Cerebellar nuclear complex (tissue), 1 donor: ENCODE results near the gene TENT4B.

Source experiments
- DNase-seq, 2 experiments: peaks; one replicate each; lab custom pipeline; 2025; lab: John Stamatoyannopoulos, UW

The TENT4B gene

DNA sequence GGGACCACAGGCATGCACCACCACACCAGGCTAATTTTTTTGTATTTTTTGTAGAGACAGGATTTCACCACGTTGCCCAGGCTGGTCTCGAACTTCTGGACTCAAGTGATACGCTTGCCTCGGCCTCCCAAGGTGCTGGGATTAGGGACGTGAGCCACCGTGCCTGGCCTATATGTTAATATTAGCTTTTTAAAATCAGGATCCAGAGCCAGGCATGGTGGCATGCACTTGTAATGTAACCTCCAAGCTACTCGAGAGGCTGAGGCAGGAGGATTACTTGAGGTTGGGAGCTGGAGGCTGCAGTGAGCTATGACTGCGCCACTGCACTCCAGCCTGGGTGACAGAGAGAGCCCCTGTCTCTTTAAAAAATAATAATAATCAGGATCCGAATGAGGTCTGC lies 104.8 kb downstream of the TENT4B start:
- no peak for DNase-seq

DNA sequence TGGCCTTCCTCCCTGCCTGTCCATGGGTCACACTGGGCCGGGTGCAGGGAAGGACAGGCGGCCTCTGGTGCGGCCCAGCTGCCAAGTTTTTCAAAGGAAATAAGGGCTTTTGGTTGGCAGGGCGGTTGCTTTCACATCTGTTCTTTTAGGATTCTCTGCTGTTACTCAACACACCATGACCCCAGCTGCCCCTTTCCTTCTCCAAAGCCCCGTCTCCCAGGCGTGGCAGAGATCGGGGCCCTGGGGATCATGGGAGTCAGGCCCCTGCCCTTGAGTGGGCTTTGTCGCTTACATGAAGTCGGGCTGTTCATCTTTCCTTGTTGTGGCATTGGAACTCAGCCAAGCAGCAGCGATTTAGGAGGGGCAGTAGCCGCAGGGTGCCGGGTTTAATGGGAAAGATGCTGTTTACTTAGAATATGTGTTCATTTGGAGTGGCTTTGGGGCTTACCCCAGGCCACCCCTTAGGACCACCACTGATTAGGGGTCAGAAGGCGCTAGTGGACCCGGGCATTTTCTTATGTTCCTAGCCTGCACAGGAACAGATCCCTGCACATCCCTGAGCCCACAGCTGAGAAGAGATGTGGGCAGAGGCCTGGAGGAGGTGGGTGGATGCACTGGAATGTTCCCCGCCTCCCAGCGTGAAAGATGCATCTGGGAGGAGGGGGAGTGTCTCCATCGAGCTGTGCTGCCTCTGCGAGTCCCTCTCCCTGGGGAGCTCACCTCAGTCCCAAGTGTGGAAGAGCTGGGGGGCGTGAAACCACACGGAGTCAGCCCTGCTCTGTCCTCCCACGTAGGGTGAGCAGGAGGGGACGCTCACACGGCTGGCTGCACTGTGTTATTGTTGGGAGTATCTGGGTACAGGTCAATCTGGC lies 106.5 kb downstream of the TENT4B start:
- DNase-seq, result no peak

DNA sequence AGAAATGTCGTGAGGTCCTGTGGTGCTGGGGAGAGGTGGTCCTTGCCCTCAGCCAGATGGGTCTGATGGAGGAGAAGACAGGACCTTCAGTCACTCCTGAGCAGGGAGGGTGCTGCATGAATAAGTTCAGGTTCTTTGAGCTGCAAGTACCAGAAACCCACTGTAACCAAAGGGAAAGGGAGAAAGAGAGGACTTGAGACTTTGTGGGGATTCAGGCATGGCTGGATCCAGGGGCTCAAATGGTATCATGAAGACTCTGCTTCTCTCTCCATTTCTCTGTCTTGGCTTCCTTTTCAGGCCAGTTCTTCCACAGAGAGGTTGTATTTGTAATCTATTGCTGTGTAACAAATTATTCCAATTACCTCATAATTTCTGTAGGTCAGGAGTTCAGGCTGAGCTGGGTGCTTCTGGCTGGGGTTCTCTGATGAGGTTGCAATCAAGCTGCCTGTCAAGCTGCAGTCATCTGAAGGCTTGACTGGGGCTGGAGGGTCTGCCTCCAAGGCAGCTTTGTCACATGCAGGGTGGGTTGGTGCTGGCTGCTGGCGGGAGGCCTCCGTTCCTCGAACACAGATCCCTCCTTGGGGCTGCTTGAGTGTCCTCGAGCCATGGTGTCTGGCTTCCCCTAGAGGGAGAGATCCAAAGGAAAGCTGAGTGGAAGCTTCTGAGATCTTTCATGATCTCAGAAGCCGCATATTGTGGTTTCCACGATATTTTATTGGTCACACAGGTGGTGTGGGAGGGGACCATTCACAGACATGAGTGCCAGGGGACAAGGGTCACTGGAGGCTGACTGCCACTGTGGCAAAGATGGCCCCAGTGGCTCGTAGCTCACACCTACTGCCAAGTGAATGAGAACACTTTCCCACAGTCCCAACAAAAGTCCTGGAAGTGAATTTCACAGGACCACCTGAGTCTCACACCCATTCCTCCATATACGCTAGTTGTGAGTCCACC lies 107.4 kb downstream of the TENT4B start:
- no peak for DNase-seq

DNA sequence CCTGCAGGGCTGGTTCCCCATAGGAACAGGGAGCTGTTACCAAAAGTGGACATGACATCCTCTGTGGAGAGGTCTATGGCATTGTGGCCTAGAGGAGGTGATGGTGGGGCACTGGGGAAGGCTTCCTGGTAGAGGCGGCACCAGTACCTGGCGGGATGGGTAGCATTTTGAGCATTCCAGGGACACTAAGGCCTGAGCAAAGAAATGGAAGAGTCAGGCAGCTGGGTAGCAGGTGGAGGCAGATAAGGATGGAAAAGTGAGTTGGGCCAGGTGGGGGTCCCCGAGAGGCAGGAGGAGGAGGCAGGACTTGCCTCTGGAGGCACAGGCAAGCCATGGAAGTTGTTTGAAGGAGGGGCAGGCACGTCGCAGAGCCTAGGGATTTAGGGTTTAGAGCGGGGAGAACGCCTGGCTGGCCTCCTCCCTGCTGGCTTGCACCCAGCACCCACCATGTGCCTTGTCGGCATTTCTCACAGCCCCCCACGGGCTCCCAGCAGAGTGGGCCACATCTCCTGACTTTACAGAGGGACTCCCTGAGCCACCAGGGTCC lies 108.1 kb downstream of the TENT4B start:
- DNase-seq, result no peak

DNA sequence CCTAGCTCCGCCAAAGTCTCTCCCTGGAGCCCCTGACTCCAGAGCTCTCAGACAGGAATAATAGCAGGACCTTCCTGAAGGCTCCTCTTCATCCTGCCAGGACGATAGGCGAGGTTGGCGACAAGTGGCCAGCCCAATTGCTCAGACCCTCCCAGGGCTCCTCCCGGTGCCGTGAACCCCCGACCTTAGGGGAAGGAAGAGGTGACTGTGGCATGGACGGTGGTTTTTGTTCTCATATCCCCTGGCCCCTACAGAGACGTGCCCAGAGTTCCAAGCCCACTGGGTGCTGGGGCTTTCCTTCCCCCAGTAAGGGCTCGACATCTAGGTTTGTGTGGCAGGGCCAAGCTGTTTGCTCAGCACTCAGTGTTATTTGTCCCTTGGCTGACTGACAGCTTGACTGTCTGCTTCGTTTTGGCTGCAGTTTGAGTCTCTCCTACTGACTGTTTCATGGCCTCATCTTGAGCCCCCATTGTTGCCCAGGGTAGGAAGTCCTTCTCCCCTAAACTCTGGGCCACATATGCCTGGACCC lies 108.7 kb downstream of the TENT4B start:
- DNase-seq, result no peak

DNA sequence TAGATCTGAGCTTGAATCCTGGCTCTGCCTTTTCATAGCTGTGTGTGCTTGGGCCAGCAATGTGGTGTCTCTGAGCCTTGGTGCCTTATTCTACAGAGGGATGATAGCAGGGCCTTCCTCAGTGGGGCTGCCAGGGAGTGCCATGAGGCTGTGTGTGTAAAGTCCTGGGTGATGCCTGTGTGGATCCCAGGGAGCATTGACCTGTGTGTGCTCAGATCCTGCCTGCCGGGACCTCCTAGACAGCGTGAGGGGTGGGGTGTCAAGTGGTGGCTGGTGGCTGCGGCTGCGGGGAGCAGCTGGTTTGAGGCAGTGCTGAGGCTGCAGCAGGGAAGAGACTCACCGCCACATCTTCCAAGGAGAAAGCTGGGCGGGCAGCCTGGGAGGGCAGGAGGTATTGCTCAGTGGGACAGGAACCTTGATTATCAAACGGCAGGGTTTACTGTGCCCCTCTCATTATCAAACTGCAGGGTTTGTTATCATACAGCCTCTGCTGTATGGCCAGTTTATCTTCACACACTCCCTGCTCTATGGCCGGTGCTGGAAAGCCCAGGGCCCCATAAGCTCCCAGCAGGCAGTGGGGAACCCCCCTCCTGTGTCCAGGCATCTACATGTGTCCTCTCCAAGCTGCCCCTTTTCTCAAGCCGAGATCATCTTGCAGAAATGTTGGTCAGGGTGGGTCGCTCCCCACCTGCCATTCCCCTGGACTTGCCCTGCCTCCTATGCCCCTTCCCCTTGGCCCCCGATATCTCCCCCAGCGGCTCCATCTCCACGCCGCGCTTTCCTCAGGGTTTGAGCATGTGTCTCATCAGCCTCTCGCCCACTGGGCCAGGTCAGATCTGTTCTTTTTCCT lies 110.2 kb downstream of the TENT4B start:
- no peak for DNase-seq

DNA sequence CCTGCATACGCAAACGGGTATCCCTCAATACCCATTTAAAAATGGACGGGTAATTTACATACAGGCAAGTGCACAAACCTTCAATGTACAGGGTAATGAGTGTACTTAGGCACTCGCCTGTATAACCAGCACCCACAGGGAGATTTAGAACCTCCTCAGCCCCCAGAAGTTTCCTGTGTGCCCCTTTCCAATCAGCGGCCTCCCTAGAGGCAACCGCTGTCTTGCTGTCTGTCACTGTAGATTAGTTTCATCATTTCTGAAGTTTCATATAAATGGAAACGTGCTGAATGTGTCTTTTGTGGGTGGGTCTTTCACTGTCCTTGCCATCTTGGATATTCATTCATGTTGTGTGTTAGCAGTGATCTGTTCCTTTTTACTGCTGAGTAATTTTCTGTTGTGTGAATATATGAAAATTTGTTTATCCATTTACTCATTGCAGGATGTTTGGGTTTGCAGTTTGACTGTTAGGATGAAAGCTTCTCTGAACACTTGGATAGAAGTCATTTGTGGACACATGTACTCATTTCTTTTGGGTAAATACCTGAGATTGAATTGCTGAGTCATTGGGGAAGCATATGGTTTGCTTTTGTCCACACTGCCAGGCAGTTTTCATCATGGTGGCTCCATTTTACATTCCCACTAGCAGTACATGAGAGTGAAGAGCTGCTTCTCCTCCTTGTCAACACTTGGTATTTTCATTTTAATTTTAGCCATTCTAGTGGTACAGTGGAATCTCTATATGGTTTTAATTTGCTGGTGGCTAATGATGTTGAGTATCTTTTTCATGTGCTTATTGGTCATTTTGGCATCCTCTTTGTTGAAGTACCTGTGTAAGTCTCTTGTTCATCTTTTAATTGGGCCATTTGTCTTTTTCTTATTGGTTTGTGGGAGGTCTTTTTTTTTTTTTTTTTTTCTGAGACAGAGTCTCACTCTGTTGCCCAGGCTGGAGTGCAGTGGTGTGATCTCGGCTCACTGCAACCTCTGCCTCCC lies 111.1 kb downstream of the TENT4B start:
- DNase-seq, result no peak

DNA sequence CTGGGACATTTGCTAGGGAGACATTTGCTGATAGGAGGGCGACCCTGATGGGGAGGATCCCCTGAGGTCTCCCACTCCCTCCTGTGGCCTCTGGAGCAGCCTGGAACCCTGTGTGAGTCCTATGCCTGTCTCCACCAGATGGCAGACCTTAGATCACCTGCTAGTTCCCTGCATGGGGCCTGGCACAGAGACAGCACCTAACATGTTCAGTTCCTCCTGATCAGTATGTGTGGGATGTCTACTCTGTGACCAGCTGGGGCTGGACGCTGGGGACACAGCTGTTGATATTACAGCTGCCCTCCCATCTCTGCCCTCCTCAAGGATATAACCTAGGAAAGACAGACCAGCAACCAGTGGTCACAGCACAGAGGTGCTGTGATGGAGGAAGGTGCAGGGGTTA lies 112.2 kb downstream of the TENT4B start:
- no peak for DNase-seq

DNA sequence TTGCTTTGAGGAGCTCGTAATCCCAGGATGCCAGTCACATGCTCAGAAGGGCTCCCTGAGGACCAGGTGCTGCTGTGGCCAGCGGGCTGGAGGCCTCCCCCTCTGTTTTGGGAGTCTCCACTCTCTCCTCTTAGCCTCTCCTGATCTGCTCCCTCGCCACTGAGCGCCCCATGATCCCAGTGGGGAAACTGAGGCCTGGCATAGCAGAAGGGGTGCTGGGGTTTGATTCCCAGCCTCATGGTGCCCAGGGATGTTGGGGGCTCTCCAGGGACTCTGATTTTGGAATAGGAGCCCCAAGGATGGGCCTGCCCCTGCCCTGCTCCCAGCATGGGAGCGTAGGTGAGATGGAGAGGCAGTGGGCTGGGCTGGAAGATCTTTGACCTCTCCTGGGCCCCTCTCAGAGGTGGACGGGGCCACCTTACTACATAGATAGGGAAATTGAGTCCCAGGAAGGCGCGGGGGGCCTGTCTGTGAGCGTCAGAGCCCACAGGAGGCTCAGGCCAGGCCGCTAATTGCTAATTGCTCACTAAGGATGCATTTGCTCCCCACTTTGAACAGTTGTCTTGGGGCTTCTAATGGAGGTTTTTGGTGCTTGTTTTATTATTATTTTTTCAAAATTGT lies 112.7 kb downstream of the TENT4B start:
- DNase-seq, result no peak

DNA sequence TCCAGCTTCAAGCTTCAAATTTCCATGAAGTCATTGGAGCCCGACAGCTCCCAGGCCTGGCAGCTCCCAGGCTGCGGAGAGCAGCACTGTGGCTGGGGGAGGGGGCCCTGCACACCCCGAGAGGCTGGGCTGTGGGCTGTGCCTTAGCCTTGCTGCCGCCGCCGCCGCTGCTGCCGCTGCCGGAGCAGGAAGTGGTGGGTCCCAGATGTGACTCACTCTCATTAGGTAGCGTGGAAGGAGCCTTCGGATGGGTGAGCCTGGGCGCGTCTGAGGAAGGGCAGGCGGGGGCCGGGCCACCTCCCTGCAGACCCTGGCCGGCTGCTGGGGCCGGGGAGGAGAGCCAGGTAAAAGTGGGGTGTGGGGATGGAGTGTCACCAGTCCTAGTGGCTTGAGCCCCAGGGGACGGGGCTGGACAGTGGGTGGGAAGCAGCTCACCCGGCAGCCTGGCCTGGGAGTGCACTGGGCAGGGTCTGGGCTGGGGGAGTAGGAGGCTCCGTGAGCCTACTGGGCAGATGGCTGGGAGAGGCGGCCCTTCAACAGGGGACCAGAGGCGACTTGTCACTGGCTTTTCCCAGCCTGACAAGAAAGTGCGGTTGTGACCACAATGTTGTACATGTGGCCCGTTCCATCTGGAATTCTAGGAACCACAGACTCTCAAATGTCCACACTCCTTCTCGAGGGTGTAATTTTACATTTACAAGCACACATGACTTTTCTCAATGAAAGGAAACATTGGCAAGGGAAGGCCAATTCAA lies 113.4 kb downstream of the TENT4B start, which contains the start of gene ADCY7:
Gene ADCY7, plus strand, starts transcription at position 215 of the 755 bp plus-strand sequence. CDS start 21,629 bp downstream, outside the sequence.
- DNase-seq, result no peak

DNA sequence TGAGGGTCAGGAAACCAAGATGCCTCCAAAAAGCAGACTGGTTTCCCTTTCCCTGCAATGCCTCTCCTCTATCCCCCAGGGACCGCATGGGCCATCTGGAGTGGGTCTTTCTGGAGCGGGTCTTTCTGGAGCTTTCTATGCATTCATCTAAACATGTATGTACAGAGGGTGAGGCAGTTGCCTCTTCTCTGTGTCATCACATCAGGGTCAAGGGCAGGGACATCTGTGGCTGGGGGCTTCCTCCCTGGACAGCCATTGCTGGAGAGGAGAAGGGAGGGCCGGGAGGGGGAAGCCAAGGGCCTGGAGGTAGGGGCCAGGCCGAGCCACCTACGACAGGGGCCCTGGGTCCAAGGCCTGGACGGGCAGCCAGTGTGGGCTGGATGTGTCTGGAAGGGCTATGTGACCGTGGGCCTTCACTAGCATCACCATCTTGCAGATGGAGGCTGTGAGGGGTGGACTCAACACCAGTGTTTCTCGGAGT lies 114.1 kb downstream of the TENT4B start:
- DNase-seq, result no peak

DNA sequence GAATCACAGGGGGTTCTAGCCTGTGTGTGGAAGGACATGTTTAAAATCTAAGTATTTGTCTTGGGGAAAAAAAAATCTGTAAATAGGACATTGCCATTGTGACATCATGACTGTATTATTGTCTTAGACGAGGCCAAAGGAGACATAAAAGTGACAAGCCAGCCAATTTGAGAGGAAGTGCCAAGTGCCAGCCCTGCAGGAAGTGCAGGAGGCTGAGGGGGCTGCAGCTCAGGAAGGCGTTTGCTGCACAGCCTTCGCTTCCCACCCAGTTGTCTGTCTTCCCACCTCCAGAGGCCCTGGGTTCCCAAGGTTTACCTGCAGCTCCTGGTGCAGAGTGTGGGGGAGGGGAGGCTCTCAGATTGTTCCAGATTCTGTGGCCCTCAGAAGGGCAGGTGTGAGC lies 114.5 kb downstream of the TENT4B start:
- no peak for DNase-seq

DNA sequence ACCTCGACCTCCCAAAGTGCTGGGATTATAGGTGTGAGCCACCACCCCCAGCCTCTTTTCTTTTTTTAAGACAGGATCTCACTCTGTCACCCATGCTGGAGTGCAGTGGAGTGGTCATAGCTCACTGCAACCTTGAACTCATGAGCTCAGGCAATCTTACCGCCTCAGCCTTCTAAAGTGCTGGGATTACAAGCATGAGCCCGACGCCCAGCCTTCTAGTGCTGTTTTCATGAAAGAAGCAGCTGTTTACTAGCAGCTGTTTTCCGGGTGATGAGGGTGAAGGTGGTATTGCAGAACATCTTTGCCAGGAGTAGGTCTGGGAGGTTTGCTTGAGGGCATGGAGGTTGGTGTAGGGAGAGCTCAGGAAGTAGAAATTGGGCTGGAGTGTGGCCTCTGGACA lies 115.2 kb downstream of the TENT4B start:
- no peak for DNase-seq

DNA sequence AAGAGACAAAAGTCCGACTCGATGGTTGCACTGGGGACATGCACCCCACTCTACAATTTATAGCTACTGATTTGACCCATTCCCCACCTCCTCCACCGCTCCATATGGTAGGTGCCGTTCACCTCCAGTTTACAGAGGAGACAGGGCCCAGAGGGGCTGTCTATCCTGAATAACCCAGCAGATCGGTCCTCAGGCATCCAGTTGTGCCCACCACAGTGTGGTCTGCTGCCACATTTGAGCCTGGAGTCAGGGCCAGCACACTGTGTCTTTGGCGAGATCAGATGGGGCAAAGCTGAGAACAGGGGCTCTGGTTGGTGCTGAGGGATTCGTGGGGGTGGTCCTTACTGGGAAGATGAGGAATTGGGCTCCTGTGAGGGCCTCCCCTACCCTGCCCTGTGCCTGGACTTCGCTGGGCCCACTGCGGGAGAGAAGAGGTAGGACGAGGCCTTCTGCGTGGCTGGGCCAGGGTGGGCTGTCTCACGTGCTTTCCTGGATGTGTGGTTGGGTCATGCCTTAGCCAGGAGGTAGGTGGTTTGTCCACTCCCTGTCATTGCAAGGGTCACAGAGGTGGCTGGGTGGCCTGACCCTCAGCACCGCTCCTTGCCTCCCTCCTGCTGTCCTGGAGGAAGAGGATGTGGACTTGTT lies 116.1 kb downstream of the TENT4B start:
- no peak for DNase-seq

DNA sequence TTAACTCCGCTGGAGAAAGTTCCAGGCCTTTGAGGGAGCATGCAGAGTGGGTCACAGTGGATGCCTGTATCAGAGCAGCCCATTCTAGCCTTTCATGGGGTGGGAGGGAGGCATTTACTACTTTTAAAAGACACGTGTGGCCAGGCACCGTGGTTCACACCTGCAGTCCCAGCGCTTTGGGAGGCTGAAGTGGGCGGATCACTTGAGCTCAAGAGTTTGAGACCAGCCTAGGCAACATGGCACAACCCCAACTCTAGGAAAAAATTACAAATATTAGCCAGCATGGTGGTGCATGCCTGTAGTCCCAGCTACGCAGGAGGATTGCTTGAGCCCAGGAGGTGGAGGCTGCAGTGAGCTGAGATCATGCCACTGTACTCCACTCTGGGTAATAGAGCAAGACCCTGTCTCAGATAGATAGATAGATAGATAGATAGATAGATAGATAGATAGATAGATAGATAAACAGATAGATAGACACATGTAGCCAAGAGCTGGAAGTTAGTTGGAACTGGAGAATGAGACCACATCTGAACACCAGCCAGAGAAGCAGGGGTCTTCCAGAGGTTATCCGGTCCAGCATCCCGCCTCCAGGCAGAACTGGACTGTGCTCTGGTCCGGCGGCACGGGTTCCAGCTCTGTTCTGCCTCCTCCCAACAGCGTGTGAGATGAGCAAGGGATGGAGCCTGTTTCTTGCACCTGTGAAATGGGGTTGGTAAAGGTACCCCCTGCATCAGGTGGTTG lies 116.8 kb downstream of the TENT4B start:
- no peak for DNase-seq

DNA sequence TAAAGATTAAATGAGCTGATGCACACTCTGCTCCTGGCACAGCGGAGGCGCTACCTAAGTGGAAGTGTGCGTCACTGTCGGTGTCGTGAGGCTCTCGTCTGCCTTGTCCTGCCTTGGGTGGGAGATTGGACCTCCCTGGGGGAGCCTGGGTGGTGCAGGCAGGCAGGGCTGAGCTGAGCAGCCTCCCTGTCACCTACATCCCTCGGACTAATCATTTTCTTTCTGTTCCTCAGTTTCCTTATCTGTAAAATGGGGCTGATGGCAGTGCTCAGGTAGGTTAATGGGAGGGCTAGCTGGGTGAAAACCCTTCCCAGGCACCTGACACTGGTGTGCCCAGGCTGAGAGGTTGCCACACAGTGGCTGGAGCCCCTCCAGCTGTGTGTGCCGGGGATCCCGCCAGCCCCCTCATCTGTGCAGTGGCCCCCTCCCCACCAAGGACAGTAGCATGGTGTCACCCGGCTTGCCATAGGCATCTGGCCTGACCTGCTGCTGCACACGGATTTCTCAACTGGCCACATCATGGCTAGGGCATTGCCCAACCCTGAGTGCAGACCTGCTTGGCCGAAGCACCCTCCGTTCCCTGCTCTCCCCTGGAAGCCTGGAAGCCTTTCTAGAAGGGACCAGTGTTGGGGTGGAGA lies 117.5 kb downstream of the TENT4B start:
- no peak for DNase-seq
